SK-N-SH treated with all-trans-retinoic acid at 6 μM for 48 hours (cell line): Measurements from ENCODE around the gene ERCC8.

Experiments
- CSDC2 ChIP-seq: fragments of 250-450 bp; sonication (Bioruptor Pico); IDR thresholded peaks from 2 replicates; pipeline ENCODE4 v1.5.0; 2020; ENCODE audit warnings: mild to moderate bottlenecking, moderate library complexity
- OSR1 ChIP-seq: fragments of 250-450 bp; sonication (Bioruptor Pico); IDR thresholded peaks from 2 replicates; pipeline ENCODE4 v1.8.0; 2022; ENCODE audit warnings: moderate library complexity, mild to moderate bottlenecking, inconsistent platforms
- ZFP30 ChIP-seq: fragments of 450-650 bp; formaldehyde crosslinking; IDR thresholded peaks from 2 replicates; pipeline ENCODE4 v1.5.0; 2022; ENCODE audit warnings: mild to moderate bottlenecking, moderate library complexity
- ZNF565 ChIP-seq: fragments of 450-650 bp; formaldehyde crosslinking; conservative IDR thresholded peaks from 2 replicates; pipeline ENCODE4 v1.5.0; 2020; ENCODE audit warnings: low read depth, mild to moderate bottlenecking, moderate library complexity

- no peak for TF ChIP-seq ZNF565 (CRISPR knock-in tag)
- TF ChIP-seq OSR1: no peak
- no peak for TF ChIP-seq CSDC2
- TF ChIP-seq ZFP30 (CRISPR knock-in tag): no peak
Observed at GRCh38 chr5:60872892-60873291, 72.0 kb downstream of the ERCC8 start.
